ENCODE measurements around the gene VAMP2.
A peak's percentile ranks its signal among the peaks of the same experiment; 100 is the strongest.

Gene VAMP2

GRCh38 chr17:8162233-8162996 is at the start of gene VAMP2:
Gene VAMP2, minus strand, starts transcription at chr17:8162948. Its CDS starts 69 bp downstream, at chr17:8162879.
- peak; percentile 77 for DNase-seq

GRCh38 chr17:8210761-8211458 is 48.2 kb upstream of the VAMP2 start:
- no peak for DNase-seq

GRCh38 chr17:8209907-8210760 is 47.4 kb upstream of the VAMP2 start, which contains the start of gene AURKB:
Gene AURKB, minus strand, starts transcription at chr17:8210575. Its CDS starts 351 bp downstream, at chr17:8210224.
- peak; percentile 98 for DNase-seq

- no peak for DNase-seq
Observed at GRCh38 chr17:8206536-8206935, 43.8 kb upstream of the VAMP2 start.

- no peak for DNase-seq
Observed at GRCh38 chr17:8204761-8205555, 42.2 kb upstream of the VAMP2 start.

- peak; percentile 90 for DNase-seq
Observed at GRCh38 chr17:8192070-8192815, 29.5 kb upstream of the VAMP2 start.

- DNase-seq = no peak
Observed at GRCh38 chr17:8190506-8190905, 27.8 kb upstream of the VAMP2 start.

GRCh38 chr17:8189711-8190477 is 27.1 kb upstream of the VAMP2 start, which contains the start of gene BORCS6:
Gene BORCS6, minus strand, starts transcription at chr17:8190180. Its CDS starts 40 bp downstream, at chr17:8190140.
- DNase-seq = peak; percentile 99

- no peak for DNase-seq
Observed at GRCh38 chr17:8189041-8189710, 26.4 kb upstream of the VAMP2 start.

GRCh38 chr17:8188263-8188839 is 25.6 kb upstream of the VAMP2 start:
- DNase-seq = no peak

GRCh38 chr17:8187517-8188262 is 24.9 kb upstream of the VAMP2 start:
- peak; percentile 100 for DNase-seq

GRCh38 chr17:8186787-8187516 is 24.2 kb upstream of the VAMP2 start:
- DNase-seq = peak; percentile 97

- DNase-seq = no peak
Observed at GRCh38 chr17:8186446-8186786, 23.7 kb upstream of the VAMP2 start.

- peak; percentile 70 for DNase-seq
Observed at GRCh38 chr17:8185582-8186445, 23.1 kb upstream of the VAMP2 start.

- no peak for DNase-seq
Observed at GRCh38 chr17:8176998-8177731, 14.4 kb upstream of the VAMP2 start.

- DNase-seq = peak; percentile 84
Observed at GRCh38 chr17:8176197-8176940, 13.6 kb upstream of the VAMP2 start, which contains the start of gene TMEM107. Gene TMEM107, minus strand, starts transcription at chr17:8176380. Its CDS starts 94 bp downstream, at chr17:8176286.
